MCF 10A (cell line): Measurements from ENCODE around the gene RASSF7. TPM values are rescaled to one million over a fixed set of nuclear protein-coding genes. Genes with fewer than 3 reads are reported as not detected.

ENCODE experiments used
- BruUV-seq: library from RNA; stranded (reverse); fragments of 400-500 nt; replicated peaks from 2 replicates; lab custom pipeline; 2021; lab: Mats Ljungman, UMichigan
- CTCF ChIA-PET: fragments of 300-600 bp; sonication (Branson Sonifier 250); formaldehyde crosslinking; extraction: SDS; loops from one replicate; lab custom pipeline; 2021; ENCODE audit warnings: antibody characterized with exemption, inconsistent platforms; lab: Yijun Ruan, JAX
- POLR2A ChIA-PET: fragments of 300-600, 350-650 bp; sonication (Branson Sonifier 250); formaldehyde crosslinking; extraction: SDS; loops from one replicate; lab custom pipeline; 2020; ENCODE audit warnings: antibody characterized with exemption, inconsistent platforms; lab: Yijun Ruan, JAX
- DNase-seq: peaks from one replicate; pipeline ENCODE4 v3.0.0-alpha.2; 2018; ENCODE audit not compliant: unreplicated experiment
- H3K27ac Mint-ChIP-seq: one replicate; pipeline ENCODE4 v1.8.0; 2022; ENCODE audit warnings: mild to moderate bottlenecking, low read depth, mixed read lengths; ENCODE audit not compliant: unreplicated experiment
- H3K27me3 Mint-ChIP-seq: one replicate; pipeline ENCODE4 v1.8.0; 2022; ENCODE audit warnings: mixed read lengths; ENCODE audit not compliant: insufficient read depth, unreplicated experiment
- H3K36me3 Mint-ChIP-seq: one replicate; pipeline ENCODE4 v1.8.0; 2022; ENCODE audit warnings: mild to moderate bottlenecking, moderate library complexity, mixed read lengths; ENCODE audit not compliant: insufficient read depth, unreplicated experiment
- H3K4me1 Mint-ChIP-seq: one replicate; pipeline ENCODE4 v1.8.0; 2022; ENCODE audit warnings: mixed read lengths; ENCODE audit not compliant: insufficient read depth, unreplicated experiment
- H3K4me3 Mint-ChIP-seq: one replicate; pipeline ENCODE4 v1.8.0; 2022; ENCODE audit warnings: mild to moderate bottlenecking, moderate library complexity, mixed read lengths; ENCODE audit not compliant: unreplicated experiment
- H3K9me3 Mint-ChIP-seq: one replicate; pipeline ENCODE4 v1.8.0; 2022; ENCODE audit warnings: mixed read lengths; ENCODE audit not compliant: unreplicated experiment
- CTCF ChIP-seq: fragments of 200-600 bp; IDR thresholded peaks from one replicate; pipeline ENCODE4 v1.8.0; 2022; ENCODE audit warnings: antibody characterized with exemption, mild to moderate bottlenecking; ENCODE audit not compliant: unreplicated experiment
- intact Hi-C: fragments of 100-400 bp; cut with micrococcal nuclease; formaldehyde crosslinking; loops from 2 replicates; pipeline ENCODE4 v1.14.1; 2022
- total RNA-seq: library from RNA; stranded (reverse); gene quantifications from 2 replicates; pipeline ENCODE4 v1.2.3, GENCODE V29; 2022

RASSF7 gene
- total RNA-seq, 1 experiment from 2014 or later, result 13.3 TPM

- peaks cover 12% of the 10 kb centered on the region for H3K36me3 Mint-ChIP-seq
- ChIA-PET CTCF (interaction anchor here (0.6 kb wide), 3 partner anchors 61 to 977 kb away, joined by 3 to 4 read pairs (median 3); no protein-coding TSS in a partner anchor), POLR2A (interaction anchor here (0.7 to 2.3 kb wide), 13 partner anchors 8 to 241 kb away, joined by 3 to 11 read pairs (median 4); partner anchors contain the start of genes HRAS, LMNTD2 and PHRF1)
- H3K27me3 Mint-ChIP-seq, result no peaks in the 10 kb centered on the region
- no peaks in the 10 kb centered on the region for H3K9me3 Mint-ChIP-seq
- DNase-seq, result no peak
- no peaks in the 10 kb centered on the region for H3K4me1 Mint-ChIP-seq
- no TSS peak for BruUV-seq
- intact Hi-C loops, result loop anchor here (10.0 kb wide), 2 partner anchors 47 to 157 kb away; partner anchors contain the start of gene IRF7
- H3K4me3 Mint-ChIP-seq, result peak overlapping the region; percentile 70
- H3K27ac Mint-ChIP-seq, result no peak overlapping the region
- TF ChIP-seq CTCF, result no peak
These were observed 7.0 kb downstream of the RASSF7 start for GRCh38 chr11:567629-568292.

GRCh38 chr11:568306-569157, 7.8 kb downstream of the RASSF7 start:
- peak; percentile 91 for DNase-seq
- no peaks in the 10 kb centered on the region for H3K4me1 Mint-ChIP-seq
- no peaks in the 10 kb centered on the region for H3K27me3 Mint-ChIP-seq
- H3K9me3 Mint-ChIP-seq, result no peaks in the 10 kb centered on the region
- peak overlapping the region; percentile 70 for H3K4me3 Mint-ChIP-seq
- peaks cover 9% of the 10 kb centered on the region for H3K36me3 Mint-ChIP-seq
- no peak for TF ChIP-seq CTCF
- BruUV-seq, result no TSS peak
- POLR2A ChIA-PET, result interaction anchor here (0.5 to 2.3 kb wide), 15 partner anchors 7 to 359 kb away, joined by 3 to 11 read pairs (median 3); partner anchors contain the start of genes HRAS, LMNTD2, PHRF1 and RNH1
- no peak overlapping the region for H3K27ac Mint-ChIP-seq
- CTCF ChIA-PET, result interaction anchor here (0.6 kb wide), 2 partner anchors 62 to 976 kb away, joined by 3 to 4 read pairs; no protein-coding TSS in a partner anchor
- intact Hi-C loops, result loop anchor here (10.0 kb wide), 2 partner anchors 46 to 156 kb away; partner anchors contain the start of gene IRF7

- peak overlapping the region; percentile 63 for H3K4me3 Mint-ChIP-seq
- no peak for TF ChIP-seq CTCF
- no peaks in the 10 kb centered on the region for H3K9me3 Mint-ChIP-seq
- peaks cover 4% of the 10 kb centered on the region for H3K36me3 Mint-ChIP-seq
- CTCF ChIA-PET, result no interaction called here
- H3K27ac Mint-ChIP-seq, result no peak overlapping the region
- intact Hi-C loops, result loop anchor here (10.0 kb wide), 2 partner anchors 45 to 155 kb away; partner anchors contain the start of gene IRF7
- H3K27me3 Mint-ChIP-seq, result no peaks in the 10 kb centered on the region
- peaks cover 2% of the 10 kb centered on the region for H3K4me1 Mint-ChIP-seq
- no peak for DNase-seq
- POLR2A ChIA-PET, result interaction anchor here (0.5 to 2.3 kb wide), 9 partner anchors 9 to 360 kb away, joined by 3 to 11 read pairs (median 4); partner anchors contain the start of genes HRAS, LMNTD2 and RNH1
- BruUV-seq, result no TSS peak
These were observed 8.6 kb downstream of the RASSF7 start for GRCh38 chr11:569158-569885.
